ENCODE measurements around the gene ADGRF3. TPM values are rescaled to one million over a fixed set of nuclear protein-coding genes. Genes with fewer than 3 reads are reported as not detected.

The ADGRF3 gene
- total and polyA plus RNA-seq, 12 donors: 0.03 to 0.72 TPM; not detected in 10

DNA sequence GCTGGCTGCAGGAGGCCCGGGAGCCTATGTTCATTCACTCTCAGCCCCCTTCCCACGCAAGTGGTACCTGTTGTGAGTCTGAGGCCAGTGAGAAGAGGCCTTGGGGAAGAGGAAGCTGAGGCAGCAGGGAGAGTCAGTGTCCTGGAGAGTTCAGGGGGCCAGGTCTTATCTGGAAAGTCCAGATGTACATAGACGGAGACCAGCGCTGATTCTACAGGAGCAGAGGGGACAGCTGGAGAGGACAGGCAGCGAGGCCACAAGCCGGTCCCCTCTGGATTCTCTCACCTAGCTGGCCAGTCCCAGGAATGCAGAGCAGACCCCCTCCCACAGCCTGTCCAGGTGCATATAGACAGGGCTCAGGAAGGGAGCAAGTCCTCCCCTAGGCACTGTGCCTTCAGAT, 29.7 kb downstream of the ADGRF3 start:
- 73 to 81% methylated on average over 6 of the region's 6 CpGs for WGBS, 2 donors
- H3K27me3 ChIP-seq: peaks cover 0 to 4% (median 0%) of the 10 kb centered on the region in 7 donors
- no peak for DNase-seq
- intact Hi-C loops (cut with DNase I): no loop called here
- H3K27ac ChIP-seq: no peak overlapping the region
- no peaks in the 10 kb centered on the region for H3K9me3 ChIP-seq
- no peaks in the 10 kb centered on the region for H3K4me1 ChIP-seq
- no peaks in the 10 kb centered on the region for H3K36me3 ChIP-seq
- H3K4me3 ChIP-seq: no peak overlapping the region
- TF ChIP-seq, protein P1, sequence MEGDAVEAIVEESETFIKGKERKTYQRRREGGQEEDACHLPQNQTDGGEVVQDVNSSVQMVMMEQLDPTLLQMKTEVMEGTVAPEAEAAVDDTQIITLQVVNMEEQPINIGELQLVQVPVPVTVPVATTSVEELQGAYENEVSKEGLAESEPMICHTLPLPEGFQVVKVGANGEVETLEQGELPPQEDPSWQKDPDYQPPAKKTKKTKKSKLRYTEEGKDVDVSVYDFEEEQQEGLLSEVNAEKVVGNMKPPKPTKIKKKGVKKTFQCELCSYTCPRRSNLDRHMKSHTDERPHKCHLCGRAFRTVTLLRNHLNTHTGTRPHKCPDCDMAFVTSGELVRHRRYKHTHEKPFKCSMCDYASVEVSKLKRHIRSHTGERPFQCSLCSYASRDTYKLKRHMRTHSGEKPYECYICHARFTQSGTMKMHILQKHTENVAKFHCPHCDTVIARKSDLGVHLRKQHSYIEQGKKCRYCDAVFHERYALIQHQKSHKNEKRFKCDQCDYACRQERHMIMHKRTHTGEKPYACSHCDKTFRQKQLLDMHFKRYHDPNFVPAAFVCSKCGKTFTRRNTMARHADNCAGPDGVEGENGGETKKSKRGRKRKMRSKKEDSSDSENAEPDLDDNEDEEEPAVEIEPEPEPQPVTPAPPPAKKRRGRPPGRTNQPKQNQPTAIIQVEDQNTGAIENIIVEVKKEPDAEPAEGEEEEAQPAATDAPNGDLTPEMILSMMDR (IDR thresholded peaks at IDR 0.05): no peak
- no peak for ATAC-seq

DNA sequence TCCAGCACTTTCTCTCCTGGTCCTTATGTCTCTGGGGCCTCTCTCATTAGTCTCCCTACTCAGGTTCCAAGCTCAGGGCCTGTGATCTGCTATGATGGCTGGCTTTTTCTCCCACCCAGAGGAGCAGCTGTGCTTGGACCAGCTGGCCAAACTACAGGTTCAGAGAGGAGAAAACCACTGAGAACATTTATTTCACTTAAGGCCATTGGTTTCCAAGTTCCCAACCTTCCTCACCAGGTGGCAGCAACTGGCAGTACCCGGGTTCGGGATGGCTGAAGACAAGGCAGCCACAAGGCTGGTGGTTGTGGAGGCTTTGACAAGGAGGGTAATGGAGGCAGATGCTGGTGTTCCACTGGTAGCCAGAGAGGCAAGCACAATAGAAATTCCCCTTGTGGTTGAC, 30.5 kb downstream of the ADGRF3 start:
- 59 to 75% methylated on average over 2 of the region's 2 CpGs for WGBS, 2 donors
- TF ChIP-seq, protein P1 (IDR thresholded peaks at IDR 0.05): no peak
- peaks cover 0 to 4% (median 0%) of the 10 kb centered on the region in 7 donors for H3K27me3 ChIP-seq
- no peaks in the 10 kb centered on the region for H3K36me3 ChIP-seq
- H3K9me3 ChIP-seq: no peaks in the 10 kb centered on the region
- H3K27ac ChIP-seq: no peak overlapping the region
- ATAC-seq (no peak), DNase-seq (no peak)
- intact Hi-C loops (cut with DNase I): no loop called here
- H3K4me3 ChIP-seq: no peak overlapping the region
- no peaks in the 10 kb centered on the region for H3K4me1 ChIP-seq

DNA sequence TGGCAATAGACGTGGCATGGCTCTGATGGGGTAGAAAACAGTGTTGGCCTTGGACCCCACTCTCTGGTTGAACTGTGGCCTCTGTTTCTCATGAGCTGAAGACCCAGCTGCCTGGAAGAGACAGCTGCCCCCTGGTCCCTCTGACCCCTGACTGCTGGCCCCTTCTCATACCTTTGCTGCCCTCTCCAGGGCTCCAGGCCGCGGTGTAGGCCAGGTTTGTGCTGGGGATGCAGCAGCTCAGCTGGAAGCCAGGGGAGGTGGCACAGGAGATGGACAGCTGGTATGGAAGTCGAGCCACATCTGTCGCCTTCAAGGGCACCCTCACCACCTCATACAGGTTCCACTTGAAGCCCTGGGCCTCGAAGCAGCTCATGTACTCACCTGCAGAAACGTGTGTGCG, 32.3 kb downstream of the ADGRF3 start:
- H3K9me3 ChIP-seq: no peaks in the 10 kb centered on the region
- TF ChIP-seq, protein P1 (IDR thresholded peaks at IDR 0.05): peak in 1 of 9 donors; percentile 31
- H3K4me1 ChIP-seq: no peaks in the 10 kb centered on the region
- ATAC-seq (peak in 1 of 8 donors; percentile 62), DNase-seq (no peak)
- WGBS, 2 donors: 76 to 78% methylated on average over 8 of the region's 8 CpGs
- H3K27ac ChIP-seq: no peak overlapping the region
- H3K36me3 ChIP-seq: no peaks in the 10 kb centered on the region
- intact Hi-C loops (cut with DNase I): no loop called here
- no peak overlapping the region for H3K4me3 ChIP-seq
- no peaks in the 10 kb centered on the region for H3K27me3 ChIP-seq

DNA sequence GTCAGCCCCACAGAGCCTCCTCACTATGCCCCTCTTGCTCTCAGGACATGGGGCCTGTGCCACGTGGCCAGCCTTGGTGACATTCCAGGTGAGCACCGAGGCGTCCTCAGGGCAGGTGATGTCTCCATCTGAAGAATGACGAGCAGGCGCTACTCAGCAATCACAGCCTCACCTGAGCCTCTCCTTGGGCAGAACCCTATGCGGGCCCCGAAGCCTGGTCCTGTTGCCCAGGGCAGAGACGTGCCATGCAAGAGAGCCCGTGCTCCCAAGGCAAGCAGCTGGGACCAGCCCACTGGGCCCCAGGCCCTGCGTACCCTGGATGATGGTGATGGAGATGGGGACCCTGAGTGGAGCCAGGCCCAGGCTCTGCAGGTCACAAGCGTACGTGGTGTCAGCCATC, 33.1 kb downstream of the ADGRF3 start:
- no peak for DNase-seq
- 84 to 86% methylated on average over 12 of the region's 12 CpGs for WGBS, 2 donors
- no peak overlapping the region for H3K27ac ChIP-seq
- TF ChIP-seq, protein P1 (IDR thresholded peaks at IDR 0.05): no peak
- intact Hi-C loops (cut with DNase I): no loop called here
- H3K36me3 ChIP-seq: no peaks in the 10 kb centered on the region
- no peaks in the 10 kb centered on the region for H3K27me3 ChIP-seq
- no peaks in the 10 kb centered on the region for H3K4me1 ChIP-seq
- no peak overlapping the region for H3K4me3 ChIP-seq
- H3K9me3 ChIP-seq: no peaks in the 10 kb centered on the region
- peak in 1 of 8 donors; percentile 13 for ATAC-seq
